Activated gamma-delta T cell treated with anti-CD3 and anti-CD28 coated beads, Interleukin-2, amount 50 U/mL, for 16 hours (primary cell): ENCODE results near the gene ST6GALNAC5.
"Not testable (repeated sequence)": the region's sequence is repeated elsewhere in the genome, so short reads cannot be mapped to it uniquely, and the experiment has no call there.

Source experiments
- DNase-seq: peaks from one replicate; pipeline ENCODE4 v3.0.0-alpha.2; 2020; ENCODE audit warnings: low read depth

The ST6GALNAC5 gene

DNA sequence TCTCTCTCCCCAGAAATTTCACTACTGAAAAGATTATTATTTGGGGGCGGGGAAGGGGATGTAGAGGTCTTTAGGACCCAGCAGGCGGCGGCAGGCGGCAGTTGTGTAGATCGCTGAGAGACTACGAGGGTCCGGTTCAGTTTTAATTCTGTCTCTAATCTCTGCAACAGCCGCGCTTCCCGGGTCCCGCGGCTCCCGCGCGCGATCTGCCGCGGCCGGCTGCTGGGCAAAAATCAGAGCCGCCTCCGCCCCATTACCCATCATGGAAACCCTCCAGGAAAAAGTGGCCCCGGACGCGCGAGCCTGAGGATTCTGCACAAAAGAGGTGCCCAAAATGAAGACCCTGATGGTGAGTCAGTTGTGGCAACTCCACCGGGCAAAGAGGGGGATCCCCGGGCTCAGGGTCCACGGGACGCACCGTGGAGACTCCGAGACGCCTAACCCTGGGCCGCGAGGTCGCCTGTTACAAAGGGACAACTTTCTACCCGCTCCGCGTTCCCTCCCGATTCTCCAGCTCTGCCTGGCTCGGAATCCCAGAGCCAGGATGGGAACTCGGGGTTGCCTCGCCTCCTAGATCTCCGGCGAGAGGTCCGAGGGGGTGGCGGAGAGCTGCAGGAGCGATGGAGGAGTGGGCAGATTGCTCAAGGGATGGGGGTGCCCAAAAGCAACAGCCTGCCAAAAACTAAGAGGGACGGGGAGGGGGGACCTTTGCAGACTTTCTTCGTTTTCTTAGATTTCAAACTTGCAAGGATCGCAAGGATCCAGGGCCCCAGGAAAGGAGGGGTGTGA, at the start of gene ST6GALNAC5:
Gene ST6GALNAC5 (plus strand): TSS at position 139 of the 789 bp plus-strand sequence.
- DNase-seq: no peak

- no peak for DNase-seq
Measured at GRCh38 chr1:76820028-76820427, 47.3 kb upstream of the ST6GALNAC5 start.

DNA sequence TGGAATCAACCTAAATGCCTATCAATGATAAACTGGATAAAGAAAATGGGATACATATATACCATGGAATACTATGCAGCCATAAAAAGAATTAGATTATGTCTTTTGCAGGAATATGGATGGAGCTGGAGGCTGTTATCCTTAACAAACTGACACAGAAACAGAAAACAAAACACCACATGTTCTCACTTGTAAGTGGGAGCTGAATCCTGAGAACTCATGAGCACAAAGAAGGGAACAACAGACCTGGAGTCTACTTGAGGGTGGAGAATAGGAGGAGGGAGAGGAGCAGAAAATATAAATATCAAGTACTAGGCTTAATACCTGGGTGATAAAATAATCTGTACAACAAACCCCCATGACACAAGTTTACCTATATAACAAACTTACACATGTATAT, 44.3 kb upstream of the ST6GALNAC5 start:
- not testable (repeated sequence) for DNase-seq

GRCh38 chr1:76824106-76824505, 43.2 kb upstream of the ST6GALNAC5 start:
- DNase-seq: no peak

GRCh38 chr1:76826072-76826845, 41.0 kb upstream of the ST6GALNAC5 start:
- DNase-seq: no peak

DNA sequence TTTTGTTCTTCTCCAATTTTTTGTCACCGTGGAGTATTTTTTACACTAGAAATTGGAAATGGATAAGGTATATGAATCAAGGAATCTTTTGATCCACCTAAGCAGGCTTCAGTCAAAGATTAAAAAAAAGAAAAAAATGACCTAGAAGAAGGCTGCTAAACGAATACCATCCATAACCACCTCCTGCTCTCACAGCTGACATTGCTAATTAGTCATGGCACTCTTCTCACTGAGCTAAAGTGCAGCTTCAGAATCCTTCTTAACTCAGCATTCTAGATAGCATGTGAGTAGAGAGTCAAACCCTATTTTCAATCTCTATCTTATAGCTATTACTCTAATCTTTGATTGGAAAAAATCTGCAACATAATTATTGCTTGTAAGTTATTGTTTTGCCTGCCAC, 40.2 kb upstream of the ST6GALNAC5 start:
- DNase-seq: no peak

DNA sequence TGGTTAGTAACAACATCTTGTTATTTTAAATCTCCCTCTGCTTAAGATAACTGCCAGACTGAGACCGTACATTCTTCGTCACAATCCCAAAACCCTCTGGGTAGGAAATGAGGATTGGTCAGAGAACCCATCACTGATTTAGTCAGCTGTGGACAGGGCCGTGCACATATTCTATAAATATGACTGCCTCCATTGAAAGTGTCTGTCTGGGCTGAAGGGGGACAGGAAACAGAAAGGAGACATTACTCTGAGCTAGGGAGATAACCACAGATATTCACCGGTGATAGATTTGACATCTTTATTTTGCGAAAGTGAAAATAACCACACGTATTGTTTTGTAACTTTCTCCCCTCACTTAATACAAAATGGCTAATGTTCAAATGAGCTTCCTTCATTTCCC, 36.9 kb upstream of the ST6GALNAC5 start:
- no peak for DNase-seq

DNA sequence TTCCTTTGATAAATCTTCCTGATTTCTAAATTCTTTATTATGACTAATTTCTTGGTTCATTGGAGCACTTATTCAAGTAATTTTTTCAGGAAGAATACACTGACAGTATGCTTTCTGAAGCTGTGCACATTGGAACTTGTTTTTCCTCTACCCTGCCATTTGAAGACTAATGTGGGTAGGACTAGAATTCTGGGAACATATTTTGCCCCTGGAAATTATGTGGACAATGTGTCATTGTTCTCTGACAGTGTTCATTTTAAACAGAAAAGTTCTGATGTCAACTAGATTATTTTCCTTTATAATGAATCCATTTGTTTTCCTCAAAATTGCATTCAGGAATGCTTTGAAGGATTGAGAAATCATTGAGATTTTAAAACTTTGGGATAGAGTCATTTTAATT, 34.8 kb upstream of the ST6GALNAC5 start:
- no peak for DNase-seq

- DNase-seq: no peak
Measured at GRCh38 chr1:76833151-76833550, 34.1 kb upstream of the ST6GALNAC5 start.

- no peak for DNase-seq
Measured at GRCh38 chr1:76833856-76834255, 33.4 kb upstream of the ST6GALNAC5 start.

DNA sequence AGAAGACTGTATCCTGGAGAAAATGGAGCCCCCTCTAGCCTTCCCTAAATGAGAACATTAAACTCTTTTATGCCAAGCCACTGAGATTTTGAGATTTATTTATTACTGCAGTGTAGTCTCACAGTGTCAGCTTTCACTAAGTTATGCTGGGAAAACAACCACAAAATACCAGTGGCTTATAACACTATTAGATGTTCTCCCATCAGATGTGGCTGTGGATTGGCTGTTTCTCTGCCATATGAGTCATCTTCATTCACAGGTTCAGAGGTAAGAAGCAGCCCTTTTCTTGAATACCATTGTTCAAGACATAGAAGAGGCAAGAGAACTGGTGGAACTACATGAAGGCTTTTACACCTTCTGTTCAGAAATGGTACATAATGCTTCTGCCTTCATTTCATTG, 32.1 kb upstream of the ST6GALNAC5 start:
- DNase-seq: no peak

DNA sequence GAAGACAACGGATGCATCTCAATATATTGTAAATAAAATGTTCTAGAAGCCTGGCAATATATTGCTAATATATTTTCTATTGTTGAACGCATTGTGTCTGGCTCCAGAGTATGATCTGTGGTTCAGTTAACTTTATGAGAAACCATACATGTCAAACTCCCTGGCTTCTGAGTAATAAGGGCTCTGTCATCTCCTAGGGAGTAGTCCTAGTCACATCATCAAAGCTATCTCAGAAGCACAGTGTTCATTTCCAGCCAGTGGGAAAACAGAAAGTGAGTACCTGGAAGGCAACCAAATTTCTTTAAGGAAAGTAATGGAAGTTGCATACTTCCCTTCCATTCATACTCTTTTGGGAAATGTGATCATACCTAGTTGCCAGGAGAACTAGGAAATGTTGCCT, 27.0 kb upstream of the ST6GALNAC5 start:
- DNase-seq: no peak

DNA sequence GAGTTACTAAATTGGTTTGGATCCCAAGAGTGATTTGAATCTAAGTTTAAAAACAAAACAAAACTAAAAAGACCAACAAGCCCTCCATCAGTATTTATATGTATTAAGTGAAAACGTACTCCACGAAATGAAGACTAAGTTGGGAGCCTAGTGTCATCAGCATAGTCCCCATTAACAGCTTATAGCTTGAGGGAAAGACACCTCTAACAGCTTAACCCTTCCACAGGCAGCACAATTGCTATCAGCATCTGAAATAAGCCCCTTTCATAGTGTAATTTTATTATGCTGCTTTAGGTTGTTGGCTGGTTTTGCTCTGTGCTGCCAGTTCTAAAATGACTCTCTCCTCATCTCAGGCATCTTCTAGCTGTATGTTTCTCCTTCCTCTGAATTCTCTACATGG, 25.8 kb upstream of the ST6GALNAC5 start:
- no peak for DNase-seq

DNA sequence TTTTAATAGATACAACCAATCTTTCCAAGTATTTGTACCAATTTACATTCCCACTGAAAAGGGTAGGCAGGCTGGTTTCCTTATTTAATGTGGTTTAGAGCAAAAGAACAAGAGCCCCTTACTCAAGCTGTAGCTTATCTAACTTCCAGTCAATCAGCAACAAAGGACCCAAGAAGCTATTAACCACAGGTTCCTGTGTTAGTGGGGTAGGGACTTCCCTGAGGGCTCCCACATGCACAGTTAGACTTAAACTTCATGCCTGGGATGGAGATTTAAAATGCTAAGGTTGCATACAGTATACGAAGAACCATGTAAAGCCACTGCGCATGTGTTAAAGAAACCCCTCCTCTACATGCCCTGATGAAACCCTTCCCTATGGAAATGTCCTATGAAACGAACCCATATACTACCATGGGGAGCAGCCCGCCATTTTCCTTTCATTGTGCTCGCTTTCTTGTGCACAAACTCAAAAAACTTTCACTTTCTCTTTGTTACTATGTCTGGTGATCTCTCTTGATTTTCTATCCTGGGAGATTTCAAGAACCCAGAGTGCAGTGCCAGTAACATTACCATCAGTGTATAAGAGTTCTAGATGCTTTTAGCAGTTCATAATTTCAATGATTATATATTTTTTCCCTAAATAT, 23.3 kb upstream of the ST6GALNAC5 start:
- DNase-seq: no peak

DNA sequence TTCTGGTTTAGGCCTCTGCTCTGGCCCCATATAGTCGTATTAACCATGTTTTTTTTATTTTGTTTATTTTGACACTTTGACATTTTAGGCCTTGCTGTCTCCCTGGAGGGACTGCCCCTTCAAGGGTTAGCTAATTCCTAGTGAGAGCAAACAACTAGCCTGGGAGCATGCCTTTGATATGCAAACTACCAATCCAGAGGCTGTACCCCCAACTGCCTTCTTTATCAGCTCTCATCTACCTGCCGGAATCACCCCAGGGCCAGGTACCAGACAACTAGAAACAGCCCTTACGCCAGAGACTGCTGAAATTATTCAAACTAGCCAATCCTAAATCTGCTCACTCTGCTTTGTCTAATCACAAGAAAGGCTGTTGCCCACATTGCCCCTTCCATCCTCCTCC, 13.0 kb upstream of the ST6GALNAC5 start:
- no peak for DNase-seq

DNA sequence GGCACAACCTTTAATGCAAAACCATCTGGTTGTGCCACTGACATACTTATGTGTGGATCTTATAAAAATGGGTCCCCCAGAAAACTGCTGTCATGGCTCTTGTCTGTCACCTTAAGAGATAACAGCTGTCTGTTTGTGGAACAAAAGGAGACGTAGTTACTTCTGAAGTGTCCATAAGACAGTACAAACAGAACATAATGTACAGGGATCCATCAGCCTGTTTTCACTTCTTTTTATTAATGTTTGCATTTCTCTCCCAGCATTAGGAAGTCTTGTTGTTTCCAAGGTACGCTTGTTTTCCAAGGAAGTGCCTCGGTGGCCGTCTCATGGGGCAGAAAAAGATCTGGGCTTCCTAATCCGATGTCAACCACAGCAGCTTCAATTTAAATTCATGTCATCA, 11.2 kb upstream of the ST6GALNAC5 start:
- DNase-seq: no peak

DNA sequence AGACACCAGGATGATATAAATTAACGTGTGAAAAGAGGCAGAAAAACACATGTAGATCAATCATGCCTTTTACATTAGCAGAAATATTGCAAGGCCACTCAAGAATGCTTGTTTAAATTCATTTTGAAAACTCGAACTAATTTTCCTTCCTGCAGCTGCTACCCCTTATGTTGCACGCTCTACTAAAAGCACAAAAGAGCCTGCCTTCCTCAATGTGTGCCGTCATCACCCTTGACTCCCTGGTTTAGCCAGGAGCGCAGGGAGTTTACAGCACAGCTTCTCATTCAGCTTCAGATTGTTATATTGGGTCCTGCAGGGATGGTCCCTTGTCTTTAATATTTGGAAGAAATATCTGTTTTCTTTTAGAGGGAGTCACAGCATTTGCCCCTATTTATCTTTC, 10.1 kb upstream of the ST6GALNAC5 start:
- no peak for DNase-seq

DNA sequence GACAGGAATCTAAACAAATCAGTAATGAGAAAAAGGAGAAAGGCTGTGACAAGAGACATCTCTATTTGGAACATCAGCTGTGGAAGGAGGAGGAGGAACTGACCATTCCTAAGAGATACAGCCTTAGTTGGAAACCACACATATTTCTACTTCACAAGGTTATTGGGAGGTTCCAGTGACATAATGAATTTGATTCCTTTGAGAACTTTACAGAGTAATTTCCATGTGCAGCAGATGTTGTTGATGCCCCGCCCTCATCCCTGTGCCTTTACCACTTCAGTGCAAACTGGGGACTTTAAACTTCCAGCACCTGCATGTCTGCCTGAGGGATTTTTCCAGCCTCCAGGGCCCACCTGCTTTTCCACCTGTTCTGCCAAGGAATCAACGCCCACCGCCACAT, 9.3 kb upstream of the ST6GALNAC5 start:
- no peak for DNase-seq

DNA sequence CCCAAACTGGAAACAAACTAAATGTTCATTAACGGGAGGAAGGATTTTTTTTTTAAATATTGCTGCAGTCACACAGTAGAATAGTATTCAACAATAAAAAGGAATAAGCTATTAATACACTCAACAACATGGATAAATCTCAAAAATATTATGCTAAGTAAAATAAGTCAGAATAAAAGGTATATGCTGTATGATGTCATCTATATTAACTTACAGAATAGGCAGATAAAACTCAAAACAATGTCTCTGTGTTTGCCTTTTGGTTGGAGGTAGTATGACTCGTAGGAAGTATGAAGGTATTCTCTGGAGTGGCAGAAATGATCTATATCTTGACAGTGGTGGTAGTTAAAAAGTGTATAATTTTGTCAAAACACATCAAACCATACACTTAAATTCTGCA, 6.1 kb upstream of the ST6GALNAC5 start:
- no peak for DNase-seq

DNA sequence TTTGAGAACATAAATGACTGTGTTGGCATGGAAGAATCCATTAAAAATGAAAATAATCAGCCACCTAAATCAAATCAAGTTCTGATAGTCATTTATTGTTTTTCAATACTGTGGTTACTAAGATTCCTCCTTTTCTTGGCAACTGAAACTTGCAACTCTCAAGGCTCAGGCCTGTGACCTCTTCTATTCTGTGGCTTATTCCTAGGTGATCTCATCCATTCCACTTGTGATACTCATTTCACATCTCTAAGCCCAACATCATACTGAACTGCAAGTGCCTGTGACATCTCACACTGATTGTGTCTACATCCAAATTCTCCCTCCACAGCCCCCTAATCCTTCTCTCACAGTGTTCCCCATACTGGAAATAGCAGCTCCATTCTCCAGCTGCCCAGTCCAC, 4.8 kb upstream of the ST6GALNAC5 start:
- no peak for DNase-seq

DNA sequence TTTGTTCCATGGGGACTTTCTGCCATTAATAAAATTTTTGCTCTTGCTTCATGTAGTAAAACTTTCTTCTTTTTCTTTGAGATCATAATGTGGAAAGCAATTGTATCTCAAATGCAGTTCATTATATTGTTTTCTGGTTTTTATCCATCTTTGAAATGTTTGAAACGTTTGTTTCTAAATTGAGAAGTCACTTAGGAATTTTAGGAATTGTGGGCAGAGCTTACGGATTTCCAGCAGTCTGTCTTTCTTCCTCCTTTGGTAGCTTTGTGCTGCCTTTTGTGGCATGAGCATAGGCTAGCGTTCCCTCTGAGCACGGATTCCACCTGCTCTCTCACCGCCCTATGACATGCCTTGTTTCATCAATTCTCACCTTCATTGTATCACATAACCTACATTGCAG, 2.9 kb upstream of the ST6GALNAC5 start:
- no peak for DNase-seq

GRCh38 chr1:76865696-76866286, 1.5 kb upstream of the ST6GALNAC5 start:
- DNase-seq: no peak

GRCh38 chr1:76866566-76866965, 714 bp upstream of the ST6GALNAC5 start:
- DNase-seq: no peak
